SU-DHL-6 (cell line): ENCODE measurements around the gene CACNB2.

ENCODE experiments used
- H2AFZ ChIP-seq: fragments of 200-600 bp; sonication (generic); 2 replicates; pipeline ENCODE4 v1.6.1; 2014; ENCODE audit warnings: low read depth, mild to moderate bottlenecking, moderate library complexity, mixed read lengths, antibody characterized with exemption, low read length; ENCODE audit not compliant: severe bottlenecking
- H3F3A ChIP-seq: fragments of 200-600 bp; shearing (Covaris generic); 2 replicates; pipeline ENCODE4 v1.6.0; 2016; ENCODE audit warnings: antibody characterized with exemption, mild to moderate bottlenecking; ENCODE audit not compliant: insufficient read depth
- H3K27ac ChIP-seq: fragments of 200-600 bp; sonication (generic); 2 replicates; pipeline ENCODE4 v1.5.1; 2016; ENCODE audit warnings: low read depth, mild to moderate bottlenecking, low read length, moderate library complexity, mixed read lengths
- H3K27me3 ChIP-seq: fragments of 200-600 bp; sonication (generic), shearing (Covaris generic); 2 replicates; pipeline ENCODE4 v1.6.0; 2014; ENCODE audit warnings: mild to moderate bottlenecking, low read length
- H3K36me3 ChIP-seq: fragments of 200-600 bp; sonication (generic); 2 replicates; pipeline ENCODE4 v1.6.1; 2014; ENCODE audit warnings: mild to moderate bottlenecking, low read length, mixed read lengths
- H3K4me2 ChIP-seq: fragments of 300-600, 200-600 bp; shearing (Covaris generic), sonication (generic); 2 replicates; pipeline ENCODE4 v1.6.0; 2014; ENCODE audit warnings: low read length, low read depth, mild to moderate bottlenecking; ENCODE audit not compliant: poor library complexity, severe bottlenecking
- H3K4me3 ChIP-seq: fragments of 200-600 bp; sonication (generic); 2 replicates; pipeline ENCODE4 v1.5.1; 2014; ENCODE audit warnings: antibody characterized with exemption, low read length, mild to moderate bottlenecking, mixed read lengths; ENCODE audit not compliant: insufficient read depth, poor library complexity, severe bottlenecking
- H3K79me2 ChIP-seq: fragments of 200-600 bp; sonication (generic); 2 replicates; pipeline ENCODE4 v1.6.1; 2014; ENCODE audit warnings: mild to moderate bottlenecking, low read length, moderate library complexity; ENCODE audit not compliant: insufficient read depth
- H3K9ac ChIP-seq: fragments of 200-600 bp; sonication (generic); 2 replicates; pipeline ENCODE4 v1.7.0; 2014; ENCODE audit warnings: mild to moderate bottlenecking, low read length
- H3K9me2 ChIP-seq: fragments of 200-600 bp; sonication (generic); replicated peaks from 2 replicates; pipeline ENCODE4 v1.6.1; 2014; ENCODE audit warnings: low read length; ENCODE audit not compliant: insufficient read depth
- H3K9me3 ChIP-seq: fragments of 200-600 bp; sonication (generic); 2 replicates; pipeline ENCODE4 v1.6.1; 2014; ENCODE audit warnings: low read length, mixed read lengths; ENCODE audit not compliant: insufficient read depth
- H4K20me1 ChIP-seq: fragments of 200-600 bp; sonication (generic); 2 replicates; pipeline ENCODE4 v1.6.1; 2014; ENCODE audit warnings: low read depth, mild to moderate bottlenecking, antibody characterized with exemption, low read length, moderate library complexity, mixed read lengths
- CTCF ChIP-seq: fragments of 200-600 bp; sonication (generic); IDR thresholded peaks from one replicate; pipeline ENCODE4 v1.5.1; 2017; ENCODE audit warnings: antibody characterized with exemption, mild to moderate bottlenecking, low read length, moderate library complexity; ENCODE audit not compliant: insufficient read depth, poor library complexity, severe bottlenecking
- EZH2phosphoT487 ChIP-seq: fragments of 200-600 bp; sonication (generic), shearing (Covaris generic); conservative IDR thresholded peaks from 2 replicates; pipeline ENCODE4 v1.6.1; 2018; ENCODE audit warnings: mild to moderate bottlenecking, antibody characterized with exemption, low read length, moderate library complexity, mixed read lengths

The CACNB2 gene

GRCh38 chr10:18231480-18231879 lies 91.3 kb downstream of the CACNB2 start:
- Histone ChIP-seq H3K79me2 (no peaks in the 10 kb centered on the region), H3K9ac (no peak overlapping the region), H3K27ac (no peak overlapping the region), H4K20me1 (no peaks in the 10 kb centered on the region), H3K4me3 (no peak overlapping the region), H3K9me2 (no peaks in the 10 kb centered on the region), H3K36me3 (no peaks in the 10 kb centered on the region), H3K4me2 (no peak overlapping the region), H3K27me3 (0 out of 2 replicates have a peak, but pooled peaks cover 3% of the 10 kb centered on the region), H3F3A (no peaks in the 10 kb centered on the region), H2AFZ (no peak overlapping the region), H3K9me3 (no peaks in the 10 kb centered on the region)
- TF ChIP-seq CTCF, result no peak
- no peak for TF ChIP-seq EZH2phosphoT487

GRCh38 chr10:18233775-18234174 lies 93.6 kb downstream of the CACNB2 start:
- no peak overlapping the region for H2AFZ ChIP-seq
- H3F3A ChIP-seq, result no peaks in the 10 kb centered on the region
- no peaks in the 10 kb centered on the region for H3K9me2 ChIP-seq
- no peaks in the 10 kb centered on the region for H3K36me3 ChIP-seq
- no peak overlapping the region for H3K27ac ChIP-seq
- H3K4me2 ChIP-seq, result no peak overlapping the region
- H3K9me3 ChIP-seq, result no peaks in the 10 kb centered on the region
- TF ChIP-seq CTCF (no peak), EZH2phosphoT487 (no peak)
- 0 out of 2 replicates have a peak, but pooled peaks cover 3% of the 10 kb centered on the region for H3K27me3 ChIP-seq
- H3K79me2 ChIP-seq, result no peaks in the 10 kb centered on the region
- no peaks in the 10 kb centered on the region for H4K20me1 ChIP-seq
- H3K4me3 ChIP-seq, result no peak overlapping the region
- H3K9ac ChIP-seq, result no peak overlapping the region

- H3K27ac ChIP-seq, result no peak overlapping the region
These were observed 95.3 kb downstream of the CACNB2 start for GRCh38 chr10:18235477-18235876.

More at GRCh38 chr10:18235477-18235876, 95.3 kb downstream of the CACNB2 start:
- no peak for TF ChIP-seq CTCF
- TF ChIP-seq EZH2phosphoT487, result no peak
- H3K36me3 ChIP-seq, result no peaks in the 10 kb centered on the region
- H3F3A ChIP-seq, result no peaks in the 10 kb centered on the region
- no peak overlapping the region for H3K4me2 ChIP-seq
- no peaks in the 10 kb centered on the region for H3K79me2 ChIP-seq
- H2AFZ ChIP-seq, result no peak overlapping the region
- no peak overlapping the region for H3K4me3 ChIP-seq
- H4K20me1 ChIP-seq, result no peaks in the 10 kb centered on the region
- H3K9me3 ChIP-seq, result no peaks in the 10 kb centered on the region
- no peaks in the 10 kb centered on the region for H3K9me2 ChIP-seq
- 0 out of 2 replicates have a peak, but pooled peaks cover 3% of the 10 kb centered on the region for H3K27me3 ChIP-seq
- no peak overlapping the region for H3K9ac ChIP-seq
